Activated T-cell treated with anti-CD3 and anti-CD28 coated beads, Interleukin-2, amount 50 U/mL, for 24 hours (primary cell): ENCODE measurements around the gene SIK2.
"Not testable (repeated sequence)": the region's sequence is repeated elsewhere in the genome, so short reads cannot be mapped to it uniquely, and the experiment has no call there.

ENCODE experiments used
- DNase-seq: peaks from one replicate; pipeline ENCODE4 v3.0.0-alpha.2; 2020
- H3K27ac Mint-ChIP-seq: 2 replicates; pipeline ENCODE4 v1.8.0; 2020; ENCODE audit warnings: mild to moderate bottlenecking, mixed read lengths
- H3K27me3 Mint-ChIP-seq: 2 replicates; pipeline ENCODE4 v1.8.0; 2020; ENCODE audit warnings: mixed read lengths
- H3K36me3 Mint-ChIP-seq: 2 replicates; pipeline ENCODE4 v1.8.0; 2020; ENCODE audit warnings: low read depth, mixed read lengths
- H3K4me1 Mint-ChIP-seq: 2 replicates; pipeline ENCODE4 v1.8.0; 2020; ENCODE audit warnings: low read depth, mixed read lengths
- H3K4me3 Mint-ChIP-seq: 2 replicates; pipeline ENCODE4 v1.8.0; 2020; ENCODE audit warnings: mild to moderate bottlenecking, moderate library complexity, mixed read lengths
- H3K9me3 Mint-ChIP-seq: 2 replicates; pipeline ENCODE4 v1.8.0; 2020; ENCODE audit warnings: mixed read lengths

The SIK2 gene

DNA sequence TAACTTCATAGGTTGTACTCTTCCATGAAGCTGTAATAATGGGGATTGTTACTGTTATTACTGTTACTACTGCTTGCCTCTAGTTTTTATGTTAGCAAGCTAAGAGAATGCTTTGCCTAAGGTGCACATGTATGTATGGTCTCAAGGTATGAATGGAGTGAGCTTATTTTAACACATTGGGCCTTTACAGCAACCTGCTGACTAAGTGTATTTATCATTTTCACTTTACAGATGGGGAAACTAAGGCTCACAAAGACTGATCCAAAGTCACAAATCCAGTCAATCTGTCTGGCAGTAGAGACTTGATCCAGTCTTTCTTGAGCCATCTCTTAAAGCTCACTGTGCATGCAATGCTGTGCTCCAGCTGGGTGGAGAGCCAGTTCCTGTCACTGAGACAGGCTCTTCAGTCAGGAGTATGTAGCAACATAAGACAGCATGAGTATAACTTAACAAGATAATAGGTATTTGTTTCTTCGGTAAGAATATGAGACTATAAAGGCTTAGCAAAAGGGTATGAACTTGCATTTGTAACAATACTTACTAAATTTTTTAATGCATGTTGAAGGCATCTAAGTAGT lies 97.4 kb downstream of the SIK2 start:
- H3K9me3 Mint-ChIP-seq, result no peaks in the 10 kb centered on the region
- no peak for DNase-seq
- peak overlapping the region; percentile 11 for H3K27ac Mint-ChIP-seq
- no peaks in the 10 kb centered on the region for H3K27me3 Mint-ChIP-seq
- peaks cover 11% of the 10 kb centered on the region for H3K4me1 Mint-ChIP-seq
- H3K4me3 Mint-ChIP-seq, result no peak overlapping the region
- peaks cover 39% of the 10 kb centered on the region for H3K36me3 Mint-ChIP-seq

DNA sequence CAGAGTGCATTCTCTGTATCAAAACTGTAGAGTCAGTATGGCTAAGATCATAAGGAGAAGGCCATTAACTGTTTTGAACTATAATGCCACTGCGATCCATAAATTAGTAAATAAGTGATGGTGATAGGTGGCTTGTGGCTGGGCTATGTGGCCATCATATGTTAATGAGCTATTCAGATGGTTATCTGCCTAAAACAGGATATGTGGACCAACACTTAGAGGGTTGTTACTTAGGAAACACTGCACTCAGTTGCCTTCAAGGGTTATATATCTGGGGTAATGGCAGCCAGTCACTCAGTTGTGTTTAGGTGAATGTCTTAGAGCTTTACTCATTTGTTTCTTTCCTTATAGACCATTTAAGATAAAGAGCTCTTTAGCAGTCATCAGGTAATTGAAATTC lies 97.9 kb downstream of the SIK2 start:
- Mint-ChIP-seq H3K36me3 (peaks cover 41% of the 10 kb centered on the region), H3K9me3 (no peaks in the 10 kb centered on the region), H3K4me3 (no peak overlapping the region), H3K27ac (no peak overlapping the region), H3K4me1 (peaks cover 11% of the 10 kb centered on the region), H3K27me3 (no peaks in the 10 kb centered on the region)
- no peak for DNase-seq

DNA sequence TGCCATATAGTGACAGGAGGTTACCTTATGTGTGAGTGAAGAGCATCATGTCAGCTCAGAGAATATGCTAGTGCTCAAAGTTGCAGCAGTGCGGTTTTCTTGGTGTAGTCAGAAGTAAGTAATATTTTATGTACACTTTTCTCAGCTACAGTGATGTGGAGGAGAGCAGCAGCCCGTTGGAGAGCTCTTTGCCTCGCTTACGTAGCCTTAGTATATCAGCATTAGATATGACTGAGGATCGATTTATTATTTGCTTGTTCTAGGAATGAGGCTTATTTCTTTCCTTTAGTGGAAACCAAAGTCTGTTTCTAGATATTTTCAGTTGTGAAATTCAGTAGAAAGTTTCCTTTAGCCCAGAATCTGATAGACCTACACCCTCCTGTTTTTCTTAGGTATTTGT lies 100.4 kb downstream of the SIK2 start:
- H3K9me3 Mint-ChIP-seq, result no peaks in the 10 kb centered on the region
- no peaks in the 10 kb centered on the region for H3K27me3 Mint-ChIP-seq
- no peak overlapping the region for H3K4me3 Mint-ChIP-seq
- H3K36me3 Mint-ChIP-seq, result peaks cover 61% of the 10 kb centered on the region
- peaks cover 11% of the 10 kb centered on the region for H3K4me1 Mint-ChIP-seq
- no peak overlapping the region for H3K27ac Mint-ChIP-seq
- no peak for DNase-seq

DNA sequence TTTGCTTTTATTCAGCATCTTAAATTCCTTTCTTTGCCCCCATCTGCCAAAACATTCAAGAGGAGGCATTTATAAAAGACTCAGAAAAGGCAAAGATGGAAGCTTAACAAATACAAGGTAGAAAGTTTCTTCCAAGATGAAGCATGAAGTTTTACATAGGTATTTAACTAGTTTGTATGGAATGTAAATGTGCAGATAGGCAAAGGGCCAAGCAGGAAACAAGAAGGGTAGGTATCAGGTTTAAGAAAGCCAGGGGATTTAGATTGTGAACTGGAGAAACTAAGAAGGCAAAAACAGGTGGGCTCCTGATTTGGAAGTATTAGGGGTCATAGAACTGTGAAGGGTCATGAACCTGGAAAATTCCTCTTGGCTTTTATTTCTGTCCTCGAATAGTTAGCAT lies 101.3 kb downstream of the SIK2 start:
- Mint-ChIP-seq H3K36me3 (peaks cover 62% of the 10 kb centered on the region), H3K27me3 (no peaks in the 10 kb centered on the region), H3K9me3 (no peaks in the 10 kb centered on the region), H3K4me1 (peaks cover 9% of the 10 kb centered on the region), H3K4me3 (no peak overlapping the region), H3K27ac (no peak overlapping the region)
- DNase-seq, result no peak

DNA sequence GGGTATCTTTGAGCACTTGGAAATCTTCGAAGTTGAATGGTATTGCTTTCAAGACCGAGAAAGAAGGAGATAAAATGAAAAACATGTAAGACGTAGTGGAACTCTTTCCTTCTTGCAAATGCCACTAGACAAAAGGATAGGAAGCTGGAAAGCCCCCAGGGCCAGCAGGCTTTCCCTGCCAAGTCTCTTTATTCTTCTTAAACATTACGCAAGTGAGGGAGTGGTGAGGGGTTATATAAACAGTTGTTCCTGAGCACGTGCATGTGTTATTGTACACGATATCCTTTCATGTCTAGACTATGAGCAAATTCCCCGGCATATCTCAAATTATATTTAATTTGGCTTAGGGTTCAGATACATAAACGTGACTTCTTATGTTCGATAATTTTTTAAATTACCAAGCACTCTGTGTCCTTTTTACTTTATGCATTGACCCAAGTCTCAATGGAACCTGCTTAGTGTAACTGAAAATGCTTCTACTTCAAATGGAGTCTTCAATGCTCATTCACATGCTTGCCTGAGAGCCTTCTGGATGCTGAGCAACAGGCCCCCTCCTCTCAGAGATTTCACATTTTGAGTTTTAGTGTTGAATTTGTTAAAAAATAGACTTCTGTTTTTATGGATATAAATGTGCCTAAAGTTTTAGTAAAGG lies 104.9 kb downstream of the SIK2 start:
- no peak for DNase-seq
- Mint-ChIP-seq H3K27ac (no peak overlapping the region), H3K27me3 (no peaks in the 10 kb centered on the region), H3K4me3 (no peak overlapping the region), H3K9me3 (no peaks in the 10 kb centered on the region), H3K4me1 (no peaks in the 10 kb centered on the region), H3K36me3 (peaks cover 67% of the 10 kb centered on the region)

DNA sequence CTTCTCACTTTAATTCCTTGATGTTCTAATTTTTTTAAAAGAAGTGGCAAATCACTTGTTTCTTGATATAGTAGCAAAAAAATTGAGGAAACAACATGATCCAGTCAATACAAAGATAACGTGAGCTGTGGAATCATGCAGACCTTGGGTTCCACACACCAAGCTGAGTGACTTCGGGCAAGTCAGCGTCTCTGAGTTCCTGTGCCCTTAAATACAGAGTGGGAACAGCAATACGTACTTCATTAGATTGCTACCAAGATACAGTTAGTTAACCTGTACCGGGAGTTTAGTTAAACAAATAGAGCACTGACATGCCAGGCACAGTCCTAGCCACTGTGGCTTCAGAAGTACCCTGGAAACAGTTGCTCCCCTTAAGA lies 105.4 kb downstream of the SIK2 start:
- H3K9me3 Mint-ChIP-seq, result no peaks in the 10 kb centered on the region
- peaks cover 70% of the 10 kb centered on the region for H3K36me3 Mint-ChIP-seq

DNA sequence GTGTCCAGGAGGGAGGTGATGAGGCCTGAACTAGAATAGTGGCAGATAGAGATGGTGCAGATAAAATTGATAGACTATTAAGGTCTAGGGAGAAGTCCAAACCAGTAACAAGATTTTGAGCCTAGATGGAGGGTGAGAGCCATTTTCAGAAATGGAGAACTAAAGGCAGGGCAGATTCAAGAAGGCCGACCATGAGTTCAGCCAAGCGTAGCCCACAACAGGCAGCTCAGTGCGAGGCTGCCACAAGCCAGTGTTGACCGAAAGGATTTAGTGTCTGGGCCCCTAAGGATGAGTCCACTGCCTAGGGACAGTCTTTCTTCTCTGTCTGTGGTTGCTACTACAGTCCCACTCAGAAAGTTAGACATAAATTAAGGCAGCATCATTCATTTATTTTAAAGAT lies 112.3 kb downstream of the SIK2 start:
- no peak overlapping the region for H3K27ac Mint-ChIP-seq
- no peak overlapping the region for H3K4me3 Mint-ChIP-seq
- no peaks in the 10 kb centered on the region for H3K9me3 Mint-ChIP-seq
- H3K27me3 Mint-ChIP-seq, result no peaks in the 10 kb centered on the region
- no peak for DNase-seq
- no peaks in the 10 kb centered on the region for H3K4me1 Mint-ChIP-seq
- H3K36me3 Mint-ChIP-seq, result peaks cover 67% of the 10 kb centered on the region

More for the DNA sequence above, 105.4 kb downstream of the SIK2 start:
- no peak overlapping the region for H3K27ac Mint-ChIP-seq
- no peak overlapping the region for H3K4me3 Mint-ChIP-seq
- no peaks in the 10 kb centered on the region for H3K4me1 Mint-ChIP-seq
- no peaks in the 10 kb centered on the region for H3K27me3 Mint-ChIP-seq
- DNase-seq, result no peak

DNA sequence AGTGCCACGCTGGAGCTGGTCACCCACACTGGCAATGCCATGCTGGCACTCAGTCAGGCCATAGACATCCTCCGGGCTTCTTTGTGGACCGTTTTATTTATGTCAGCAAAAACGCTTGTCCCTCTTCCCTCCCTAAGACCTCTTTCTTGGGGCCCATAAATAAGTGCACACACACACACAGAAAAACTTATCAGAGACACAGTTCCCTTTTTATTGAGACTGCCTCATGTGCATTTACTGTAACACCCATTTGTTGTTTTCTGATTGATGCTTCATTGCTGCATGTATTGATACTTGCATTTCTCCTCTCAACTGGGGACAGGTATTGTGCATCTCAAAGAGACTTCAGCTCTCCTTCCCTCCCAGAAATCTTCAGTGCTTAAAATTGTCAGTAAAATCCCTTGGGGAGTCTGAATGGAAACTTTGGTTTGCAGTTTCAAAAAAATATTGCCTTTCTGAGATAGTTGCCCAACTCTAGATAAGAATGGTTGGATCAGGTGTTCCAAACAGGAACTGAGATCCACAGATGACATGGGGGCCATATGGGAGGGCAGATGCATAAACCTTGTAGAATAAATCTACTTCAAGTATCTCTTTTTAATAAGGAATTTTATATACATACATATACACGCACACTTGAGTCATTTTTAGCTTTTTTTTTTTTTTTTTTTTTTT lies 113.0 kb downstream of the SIK2 start:
- Mint-ChIP-seq H3K4me1 (no peaks in the 10 kb centered on the region), H3K9me3 (no peaks in the 10 kb centered on the region), H3K27me3 (no peaks in the 10 kb centered on the region), H3K4me3 (no peak overlapping the region), H3K27ac (no peak overlapping the region), H3K36me3 (peaks cover 71% of the 10 kb centered on the region)
- DNase-seq, result no peak

DNA sequence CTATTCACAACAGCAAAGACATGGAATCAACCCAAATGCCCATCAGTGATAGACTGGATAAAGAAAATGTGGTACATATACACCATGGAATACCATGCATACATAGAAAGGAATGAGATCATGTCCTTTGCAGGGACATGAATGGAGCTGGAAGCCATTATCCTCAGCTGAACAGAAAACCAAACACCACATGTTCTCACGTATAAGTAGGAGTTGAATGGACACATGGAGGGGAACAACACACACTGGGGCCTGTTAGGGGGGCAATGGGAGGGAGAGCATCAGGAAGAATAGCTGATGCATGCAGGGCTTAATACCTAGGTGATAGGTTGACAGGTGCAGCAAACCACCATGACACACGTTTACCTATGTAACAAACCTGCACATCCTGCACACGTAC lies 115.4 kb downstream of the SIK2 start:
- DNase-seq, H3K4me3 Mint-ChIP-seq, H3K9me3 Mint-ChIP-seq, H3K27me3 Mint-ChIP-seq, H3K4me1 Mint-ChIP-seq, H3K27ac Mint-ChIP-seq: not testable (repeated sequence)
- peaks cover 82% of the 10 kb centered on the region for H3K36me3 Mint-ChIP-seq

DNA sequence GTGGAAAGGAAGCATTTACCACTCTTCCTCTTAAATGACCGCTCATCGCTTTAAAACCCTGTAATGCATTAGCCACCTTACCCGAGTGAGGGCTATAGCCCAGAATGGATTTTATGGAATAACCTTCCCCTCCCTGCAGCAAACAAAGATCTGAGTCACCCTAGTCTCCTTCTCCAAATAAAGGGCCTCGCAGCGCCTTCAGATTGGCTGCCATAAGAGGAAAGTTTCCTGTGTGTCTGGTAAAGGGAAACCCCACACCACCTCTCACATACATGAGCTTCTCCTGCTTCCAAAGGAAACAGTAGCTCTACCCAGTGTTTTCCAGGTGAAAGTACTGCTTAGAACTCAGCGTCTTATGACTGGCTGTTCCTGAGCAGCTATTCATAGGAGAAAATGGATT lies 116.2 kb downstream of the SIK2 start:
- DNase-seq, result no peak
- no peaks in the 10 kb centered on the region for H3K4me1 Mint-ChIP-seq
- H3K4me3 Mint-ChIP-seq, result no peak overlapping the region
- peaks cover 83% of the 10 kb centered on the region for H3K36me3 Mint-ChIP-seq
- no peaks in the 10 kb centered on the region for H3K27me3 Mint-ChIP-seq
- no peak overlapping the region for H3K27ac Mint-ChIP-seq
- no peaks in the 10 kb centered on the region for H3K9me3 Mint-ChIP-seq

DNA sequence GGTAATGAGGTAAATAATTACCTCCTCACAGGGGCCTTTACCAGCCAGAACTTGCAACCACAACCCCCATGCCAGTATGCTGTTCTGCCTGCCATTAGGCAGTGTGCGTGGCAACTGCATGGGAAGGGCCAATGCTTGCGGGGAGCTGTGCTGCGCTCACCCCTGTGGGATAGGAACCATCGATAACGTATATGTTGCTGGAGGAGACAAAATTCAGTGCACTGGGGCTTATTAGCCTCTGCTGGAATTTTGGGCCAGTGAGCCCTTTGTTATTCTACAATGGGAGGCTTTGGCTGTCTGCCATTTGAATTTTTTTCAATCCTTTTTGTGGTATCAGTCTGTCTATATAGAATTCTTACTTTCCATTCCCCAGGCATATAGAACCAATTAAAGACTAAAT lies 116.6 kb downstream of the SIK2 start:
- peaks cover 85% of the 10 kb centered on the region for H3K36me3 Mint-ChIP-seq
- H3K4me3 Mint-ChIP-seq, result no peak overlapping the region
- no peaks in the 10 kb centered on the region for H3K27me3 Mint-ChIP-seq
- H3K27ac Mint-ChIP-seq, result no peak overlapping the region
- H3K9me3 Mint-ChIP-seq, result no peaks in the 10 kb centered on the region
- no peak for DNase-seq
- no peaks in the 10 kb centered on the region for H3K4me1 Mint-ChIP-seq

DNA sequence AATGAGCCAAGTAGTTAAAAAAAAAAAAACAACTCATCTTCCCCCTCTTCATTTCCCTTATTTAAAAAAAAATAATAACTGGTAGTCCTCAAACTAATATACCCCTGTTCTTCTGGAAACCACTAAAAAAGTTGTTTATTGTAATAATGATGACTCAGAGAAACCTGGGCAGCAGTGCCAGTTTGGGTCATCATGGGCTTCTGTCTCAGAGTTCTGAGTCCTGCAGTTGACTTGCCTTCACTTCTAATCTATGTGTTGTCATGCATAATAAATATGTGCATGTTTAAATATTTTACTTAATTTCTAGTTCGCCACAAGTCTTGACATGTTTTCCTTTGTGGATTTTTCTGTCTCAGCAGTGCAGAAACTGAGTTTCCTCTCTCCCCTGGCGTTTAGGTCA lies 117.1 kb downstream of the SIK2 start:
- H3K36me3 Mint-ChIP-seq, result peaks cover 85% of the 10 kb centered on the region

DNA sequence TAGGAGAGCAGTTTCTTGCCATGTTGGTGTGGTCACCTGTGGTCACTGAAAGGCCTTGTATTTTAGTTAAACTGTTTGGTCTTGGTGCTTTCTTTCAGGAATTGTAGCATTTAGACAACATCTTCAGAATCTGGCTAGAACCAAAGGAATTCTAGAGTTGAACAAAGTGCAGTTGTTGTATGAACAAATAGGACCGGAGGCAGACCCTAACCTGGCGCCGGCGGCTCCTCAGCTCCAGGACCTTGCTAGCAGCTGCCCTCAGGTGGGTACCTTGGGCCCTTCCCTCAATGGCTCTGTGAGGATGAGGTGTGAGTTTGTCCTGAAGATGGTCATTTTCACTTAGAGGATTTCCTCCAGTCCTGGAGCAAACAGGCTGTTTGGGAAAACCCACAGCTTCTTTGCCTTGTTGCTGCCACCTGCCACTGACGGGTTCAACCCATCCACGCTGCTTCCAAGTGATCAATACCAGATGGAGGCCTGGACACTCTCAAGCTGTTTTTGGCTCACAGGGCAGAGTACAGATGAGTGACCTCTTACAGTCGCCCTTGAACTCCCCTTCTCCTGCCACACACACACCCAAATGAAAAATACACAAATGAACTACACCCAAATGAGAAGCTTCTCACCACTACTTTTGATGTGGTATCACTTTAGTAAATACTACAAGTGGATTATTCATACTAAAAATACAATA lies 118.7 kb downstream of the SIK2 start:
- no peak overlapping the region for H3K4me3 Mint-ChIP-seq
- H3K27me3 Mint-ChIP-seq, result no peaks in the 10 kb centered on the region
- no peak for DNase-seq
- no peaks in the 10 kb centered on the region for H3K4me1 Mint-ChIP-seq
- H3K27ac Mint-ChIP-seq, result peak overlapping the region; percentile 52
- no peaks in the 10 kb centered on the region for H3K9me3 Mint-ChIP-seq
- H3K36me3 Mint-ChIP-seq, result peaks cover 89% of the 10 kb centered on the region

More for the DNA sequence above, 117.1 kb downstream of the SIK2 start:
- H3K9me3 Mint-ChIP-seq, result no peaks in the 10 kb centered on the region
- no peak overlapping the region for H3K27ac Mint-ChIP-seq
- H3K4me3 Mint-ChIP-seq, result no peak overlapping the region
- DNase-seq, result no peak
- no peaks in the 10 kb centered on the region for H3K27me3 Mint-ChIP-seq
- no peaks in the 10 kb centered on the region for H3K4me1 Mint-ChIP-seq

DNA sequence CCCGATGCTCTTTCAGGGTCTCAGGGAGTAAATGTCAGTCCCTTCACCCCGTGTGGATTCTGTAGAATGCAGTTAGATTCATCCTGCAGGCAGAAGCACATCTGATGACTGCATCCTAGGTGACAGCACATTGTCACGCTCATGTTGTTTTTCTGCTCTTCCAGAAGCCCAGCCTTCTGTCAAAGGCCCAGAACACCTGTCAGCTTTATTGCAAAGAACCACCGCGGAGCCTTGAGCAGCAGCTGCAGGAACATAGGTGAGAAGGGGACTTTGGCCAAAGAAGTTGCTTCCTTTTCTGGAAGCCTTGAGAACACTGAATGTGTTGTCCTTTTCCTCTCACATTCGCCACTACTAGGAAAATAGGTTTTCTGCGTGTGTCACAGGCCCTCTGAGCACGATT lies 120.3 kb downstream of the SIK2 start:
- Mint-ChIP-seq H3K36me3 (peaks cover 96% of the 10 kb centered on the region), H3K4me3 (no peak overlapping the region), H3K9me3 (no peaks in the 10 kb centered on the region), H3K27ac (peak overlapping the region; percentile 15), H3K27me3 (no peaks in the 10 kb centered on the region), H3K4me1 (no peaks in the 10 kb centered on the region)
- no peak for DNase-seq

DNA sequence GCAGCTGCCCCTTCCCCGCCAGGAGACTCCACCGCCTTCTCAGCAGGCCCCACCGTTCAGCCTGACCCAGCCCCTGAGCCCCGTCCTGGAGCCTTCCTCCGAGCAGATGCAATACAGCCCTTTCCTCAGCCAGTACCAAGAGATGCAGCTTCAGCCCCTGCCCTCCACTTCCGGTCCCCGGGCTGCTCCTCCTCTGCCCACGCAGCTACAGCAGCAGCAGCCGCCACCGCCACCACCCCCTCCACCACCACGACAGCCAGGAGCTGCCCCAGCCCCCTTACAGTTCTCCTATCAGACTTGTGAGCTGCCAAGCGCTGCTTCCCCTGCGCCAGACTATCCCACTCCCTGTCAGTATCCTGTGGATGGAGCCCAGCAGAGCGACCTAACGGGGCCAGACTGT lies 121.3 kb downstream of the SIK2 start:
- no peak overlapping the region for H3K4me3 Mint-ChIP-seq
- H3K4me1 Mint-ChIP-seq, result no peaks in the 10 kb centered on the region
- DNase-seq, result no peak
- no peak overlapping the region for H3K27ac Mint-ChIP-seq
- H3K36me3 Mint-ChIP-seq, result peaks cover 94% of the 10 kb centered on the region
- H3K27me3 Mint-ChIP-seq, result no peaks in the 10 kb centered on the region
- H3K9me3 Mint-ChIP-seq, result no peaks in the 10 kb centered on the region
